Activated CD4-positive, alpha-beta T cell treated with anti-CD3 and anti-CD28 coated beads, Interleukin-10, Interleukin-2, amounts not matched to agents 100 ng/mL and 50 ng/mL, durations not matched to agents 16 hours and 8 hours (primary cell): ENCODE measurements around the gene EAPP.
"Not testable (repeated sequence)": the region's sequence is repeated elsewhere in the genome, so short reads cannot be mapped to it uniquely, and the experiment has no call there.

Source experiments
- DNase-seq: peaks from one replicate; pipeline ENCODE4 v3.0.0-alpha.2; 2020

Gene EAPP

DNA sequence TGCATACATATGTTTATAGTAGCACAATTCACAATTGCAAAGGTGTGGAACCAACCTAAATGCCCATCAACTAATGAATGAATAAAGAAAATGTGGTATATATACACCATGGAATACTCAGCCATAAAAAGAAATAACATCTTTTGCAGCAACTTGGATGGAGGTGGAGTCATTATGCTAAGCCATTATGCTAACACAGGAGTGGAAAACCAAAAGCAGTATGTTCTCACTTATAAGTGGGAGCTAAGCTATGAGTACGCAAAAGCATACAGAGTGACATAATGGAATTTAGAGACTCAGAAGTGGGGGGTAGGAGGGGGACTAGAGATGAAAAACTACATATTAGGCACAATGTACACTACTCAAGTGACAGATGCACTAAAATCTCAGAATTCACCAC is 61.2 kb downstream of the EAPP start:
- DNase-seq, result no peak

GRCh38 chr14:34476036-34476435 is 63.5 kb downstream of the EAPP start:
- not testable (repeated sequence) for DNase-seq

GRCh38 chr14:34475163-34475562 is 64.3 kb downstream of the EAPP start:
- DNase-seq, result no peak

- no peak for DNase-seq
These were observed 65.3 kb downstream of the EAPP start for GRCh38 chr14:34474187-34474679.

- no peak for DNase-seq
These were observed 66.7 kb downstream of the EAPP start for GRCh38 chr14:34472706-34473279.

- no peak for DNase-seq
These were observed 69.2 kb downstream of the EAPP start for GRCh38 chr14:34470319-34470718.

DNA sequence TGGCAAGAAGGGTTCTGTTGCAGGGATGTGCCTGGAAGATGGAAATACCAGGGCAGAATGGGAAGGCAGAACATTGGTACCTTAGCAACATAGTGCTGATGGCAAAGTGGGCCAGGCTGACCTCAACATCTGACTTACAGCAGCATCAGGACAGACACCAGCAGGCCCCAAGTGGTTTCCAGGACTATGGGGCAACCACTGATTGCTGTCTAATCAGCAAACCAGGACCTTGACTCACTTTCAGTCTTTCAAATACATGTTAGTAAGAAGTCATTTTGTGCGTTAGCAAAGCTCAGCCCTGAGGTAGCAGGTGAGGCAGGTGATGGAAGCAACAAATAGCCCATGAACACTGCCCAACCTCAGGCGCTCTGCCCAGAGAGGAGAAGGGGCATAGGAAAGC is 72.8 kb downstream of the EAPP start:
- DNase-seq, result no peak
